Measurements from ENCODE around the gene RRAGB.

GRCh38 chrX:55777596-55777995, 60.0 kb downstream of the RRAGB start:
- TF ChIP-seq, protein P1, sequence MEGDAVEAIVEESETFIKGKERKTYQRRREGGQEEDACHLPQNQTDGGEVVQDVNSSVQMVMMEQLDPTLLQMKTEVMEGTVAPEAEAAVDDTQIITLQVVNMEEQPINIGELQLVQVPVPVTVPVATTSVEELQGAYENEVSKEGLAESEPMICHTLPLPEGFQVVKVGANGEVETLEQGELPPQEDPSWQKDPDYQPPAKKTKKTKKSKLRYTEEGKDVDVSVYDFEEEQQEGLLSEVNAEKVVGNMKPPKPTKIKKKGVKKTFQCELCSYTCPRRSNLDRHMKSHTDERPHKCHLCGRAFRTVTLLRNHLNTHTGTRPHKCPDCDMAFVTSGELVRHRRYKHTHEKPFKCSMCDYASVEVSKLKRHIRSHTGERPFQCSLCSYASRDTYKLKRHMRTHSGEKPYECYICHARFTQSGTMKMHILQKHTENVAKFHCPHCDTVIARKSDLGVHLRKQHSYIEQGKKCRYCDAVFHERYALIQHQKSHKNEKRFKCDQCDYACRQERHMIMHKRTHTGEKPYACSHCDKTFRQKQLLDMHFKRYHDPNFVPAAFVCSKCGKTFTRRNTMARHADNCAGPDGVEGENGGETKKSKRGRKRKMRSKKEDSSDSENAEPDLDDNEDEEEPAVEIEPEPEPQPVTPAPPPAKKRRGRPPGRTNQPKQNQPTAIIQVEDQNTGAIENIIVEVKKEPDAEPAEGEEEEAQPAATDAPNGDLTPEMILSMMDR (IDR thresholded peaks at IDR 0.05; ENCODE audit: low read length): no peak
- TF ChIP-seq EZH2 (optimal IDR thresholded peaks at IDR 0.05; ENCODE audit: low read depth, low read length): no peak
- no peak for TF ChIP-seq EZH2phosphoT487 (IDR thresholded peaks at IDR 0.05; ENCODE audit: low read length)
